ENCODE results near the gene LCN1.

DNA sequence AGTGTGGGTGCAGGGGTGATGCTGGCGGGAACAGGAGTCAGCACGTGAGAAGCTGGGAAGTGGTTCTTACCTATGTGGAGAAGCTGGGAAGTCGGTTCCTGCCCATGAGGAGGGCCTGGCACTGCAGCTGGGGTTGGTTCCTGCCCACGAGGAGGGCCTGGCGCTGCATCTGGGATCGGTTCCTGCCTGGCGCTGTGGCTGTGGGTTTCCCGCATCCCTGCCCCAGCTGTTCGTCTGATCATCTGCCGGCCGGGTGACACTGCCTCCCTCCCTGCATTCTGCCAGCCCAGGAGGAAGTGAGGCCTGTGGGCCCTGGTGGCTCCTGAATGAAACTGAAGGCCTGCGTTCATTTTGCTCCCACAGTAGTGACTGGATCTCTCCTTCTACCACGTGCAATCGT lies 29.8 kb downstream of the LCN1 start:
- TF ChIP-seq EZH2 (IDR thresholded peaks at IDR 0.05; ENCODE audit: low read depth): no peak
- TF ChIP-seq, protein P1, sequence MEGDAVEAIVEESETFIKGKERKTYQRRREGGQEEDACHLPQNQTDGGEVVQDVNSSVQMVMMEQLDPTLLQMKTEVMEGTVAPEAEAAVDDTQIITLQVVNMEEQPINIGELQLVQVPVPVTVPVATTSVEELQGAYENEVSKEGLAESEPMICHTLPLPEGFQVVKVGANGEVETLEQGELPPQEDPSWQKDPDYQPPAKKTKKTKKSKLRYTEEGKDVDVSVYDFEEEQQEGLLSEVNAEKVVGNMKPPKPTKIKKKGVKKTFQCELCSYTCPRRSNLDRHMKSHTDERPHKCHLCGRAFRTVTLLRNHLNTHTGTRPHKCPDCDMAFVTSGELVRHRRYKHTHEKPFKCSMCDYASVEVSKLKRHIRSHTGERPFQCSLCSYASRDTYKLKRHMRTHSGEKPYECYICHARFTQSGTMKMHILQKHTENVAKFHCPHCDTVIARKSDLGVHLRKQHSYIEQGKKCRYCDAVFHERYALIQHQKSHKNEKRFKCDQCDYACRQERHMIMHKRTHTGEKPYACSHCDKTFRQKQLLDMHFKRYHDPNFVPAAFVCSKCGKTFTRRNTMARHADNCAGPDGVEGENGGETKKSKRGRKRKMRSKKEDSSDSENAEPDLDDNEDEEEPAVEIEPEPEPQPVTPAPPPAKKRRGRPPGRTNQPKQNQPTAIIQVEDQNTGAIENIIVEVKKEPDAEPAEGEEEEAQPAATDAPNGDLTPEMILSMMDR (conservative IDR thresholded peaks at IDR 0.05): no peak

Data from PC-9 (cell line).